RWPE2 (cell line): ENCODE measurements around the gene RNF133.

Experiments used
- ATAC-seq: fragments of 200-7000 bp; cut with Tn5 transposase; 3 replicates; pipeline ENCODE4 v1.9.1; 2021; ENCODE audit warnings: low read depth
- DNase-seq: peaks from one replicate; pipeline ENCODE4 v3.0.0-alpha.2; 2020; ENCODE audit warnings: low spot score
- H3K27ac ChIP-seq: fragments of 450-650 bp; 2 replicates; pipeline ENCODE4 v1.5.1; 2017; ENCODE audit warnings: mild to moderate bottlenecking; ENCODE audit not compliant: poor library complexity, severe bottlenecking
- H3K27me3 ChIP-seq: fragments of 250-450 bp; sonication (Bioruptor Pico); 2 replicates; pipeline ENCODE4 v1.5.1; 2021; ENCODE audit warnings: mild to moderate bottlenecking, moderate library complexity; ENCODE audit not compliant: insufficient read depth, poor library complexity, severe bottlenecking
- H3K36me3 ChIP-seq: fragments of 250-450 bp; sonication (Bioruptor Pico); 2 replicates; pipeline ENCODE4 v1.5.1; 2020; ENCODE audit warnings: low read depth, mild to moderate bottlenecking, moderate library complexity
- H3K4me1 ChIP-seq: fragments of 250-450 bp; sonication (Bioruptor Pico); 2 replicates; pipeline ENCODE4 v1.5.1; 2021; ENCODE audit warnings: mild to moderate bottlenecking, moderate library complexity; ENCODE audit not compliant: insufficient read depth, poor library complexity, severe bottlenecking
- H3K4me3 ChIP-seq: fragments of 250-450 bp; sonication (Bioruptor Pico); 2 replicates; pipeline ENCODE4 v1.5.1; 2021; ENCODE audit warnings: mild to moderate bottlenecking, moderate library complexity; ENCODE audit not compliant: severe bottlenecking
- H3K9me3 ChIP-seq: fragments of 250-450 bp; sonication (Bioruptor Pico); 2 replicates; pipeline ENCODE4 v1.5.1; 2021; ENCODE audit warnings: mild to moderate bottlenecking, moderate library complexity; ENCODE audit not compliant: severe bottlenecking
- TF ChIP-seq, protein P1 (sequence below): fragments of 450-650 bp; IDR thresholded peaks from one replicate; pipeline ENCODE4 v1.5.1; 2017; ENCODE audit warnings: mild to moderate bottlenecking, moderate library complexity; ENCODE audit not compliant: poor library complexity, severe bottlenecking

RNF133 gene

DNA sequence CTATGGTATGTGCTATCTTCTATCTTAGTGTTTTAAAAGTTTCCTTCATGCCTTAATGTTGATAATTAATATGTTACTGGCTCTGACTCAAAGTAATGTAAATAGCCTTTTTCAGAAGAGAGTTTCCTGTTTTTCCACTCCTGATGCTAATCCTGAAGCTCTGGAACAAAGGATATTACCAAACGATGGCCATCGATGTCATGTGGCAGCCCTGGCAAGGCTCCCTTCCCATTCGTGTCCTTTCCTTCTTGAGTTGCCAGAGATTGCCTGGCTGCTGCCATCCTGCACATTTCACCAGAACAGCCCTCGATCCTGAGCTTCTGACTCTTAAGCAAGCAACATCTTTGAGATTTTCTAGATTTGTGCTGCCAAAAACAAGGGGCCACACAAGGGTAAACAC is 46.0 kb downstream of the RNF133 start:
- DNase-seq, result no peak
- H3K36me3 ChIP-seq, result no peaks in the 10 kb centered on the region
- TF ChIP-seq, protein P1, sequence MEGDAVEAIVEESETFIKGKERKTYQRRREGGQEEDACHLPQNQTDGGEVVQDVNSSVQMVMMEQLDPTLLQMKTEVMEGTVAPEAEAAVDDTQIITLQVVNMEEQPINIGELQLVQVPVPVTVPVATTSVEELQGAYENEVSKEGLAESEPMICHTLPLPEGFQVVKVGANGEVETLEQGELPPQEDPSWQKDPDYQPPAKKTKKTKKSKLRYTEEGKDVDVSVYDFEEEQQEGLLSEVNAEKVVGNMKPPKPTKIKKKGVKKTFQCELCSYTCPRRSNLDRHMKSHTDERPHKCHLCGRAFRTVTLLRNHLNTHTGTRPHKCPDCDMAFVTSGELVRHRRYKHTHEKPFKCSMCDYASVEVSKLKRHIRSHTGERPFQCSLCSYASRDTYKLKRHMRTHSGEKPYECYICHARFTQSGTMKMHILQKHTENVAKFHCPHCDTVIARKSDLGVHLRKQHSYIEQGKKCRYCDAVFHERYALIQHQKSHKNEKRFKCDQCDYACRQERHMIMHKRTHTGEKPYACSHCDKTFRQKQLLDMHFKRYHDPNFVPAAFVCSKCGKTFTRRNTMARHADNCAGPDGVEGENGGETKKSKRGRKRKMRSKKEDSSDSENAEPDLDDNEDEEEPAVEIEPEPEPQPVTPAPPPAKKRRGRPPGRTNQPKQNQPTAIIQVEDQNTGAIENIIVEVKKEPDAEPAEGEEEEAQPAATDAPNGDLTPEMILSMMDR, result no peak
- no peaks in the 10 kb centered on the region for H3K27me3 ChIP-seq
- no peak for ATAC-seq
- no peak overlapping the region for H3K27ac ChIP-seq
- no peaks in the 10 kb centered on the region for H3K9me3 ChIP-seq
- H3K4me3 ChIP-seq, result no peak overlapping the region
- no peaks in the 10 kb centered on the region for H3K4me1 ChIP-seq

DNA sequence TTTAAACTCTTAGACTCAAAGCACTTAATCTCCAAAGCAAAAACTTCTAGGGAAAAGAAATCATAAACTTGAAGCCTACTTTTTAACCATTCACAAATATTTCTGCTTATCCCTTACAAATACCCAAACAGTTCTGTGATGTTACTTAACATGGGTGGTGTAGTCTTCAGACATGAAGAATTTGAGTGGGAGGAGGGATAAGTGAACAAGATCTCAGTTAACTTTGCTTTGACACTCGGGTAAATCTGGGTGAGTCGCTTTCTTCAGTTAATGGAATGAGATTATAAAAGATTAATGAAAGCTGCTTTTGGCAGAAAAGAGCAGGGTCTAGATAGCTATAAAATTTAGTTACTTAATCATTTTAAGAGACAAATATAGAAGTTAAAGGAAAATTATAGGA is 47.5 kb downstream of the RNF133 start:
- no peak for ATAC-seq
- no peak for DNase-seq
- no peaks in the 10 kb centered on the region for H3K36me3 ChIP-seq
- H3K27ac ChIP-seq, result no peak overlapping the region
- no peak overlapping the region for H3K4me3 ChIP-seq
- no peaks in the 10 kb centered on the region for H3K4me1 ChIP-seq
- TF ChIP-seq, protein P1, result no peak
- H3K9me3 ChIP-seq, result no peaks in the 10 kb centered on the region
- H3K27me3 ChIP-seq, result no peaks in the 10 kb centered on the region
